GM12875 (cell line): ENCODE data around the gene NPNT.

Source experiments
- H3K4me3 ChIP-seq: one replicate; pipeline ENCODE4 v1.5.1; 2011; ENCODE audit warnings: low read depth, low read length, control low read depth
- TF ChIP-seq, protein P1 (sequence below): IDR thresholded peaks from 2 replicates; pipeline ENCODE4 v1.5.1; 2011; ENCODE audit warnings: low read depth, mild to moderate bottlenecking, control low read depth, inconsistent platforms, low read length, moderate library complexity, borderline replicate concordance; ENCODE audit not compliant: insufficient read depth

Gene NPNT

DNA sequence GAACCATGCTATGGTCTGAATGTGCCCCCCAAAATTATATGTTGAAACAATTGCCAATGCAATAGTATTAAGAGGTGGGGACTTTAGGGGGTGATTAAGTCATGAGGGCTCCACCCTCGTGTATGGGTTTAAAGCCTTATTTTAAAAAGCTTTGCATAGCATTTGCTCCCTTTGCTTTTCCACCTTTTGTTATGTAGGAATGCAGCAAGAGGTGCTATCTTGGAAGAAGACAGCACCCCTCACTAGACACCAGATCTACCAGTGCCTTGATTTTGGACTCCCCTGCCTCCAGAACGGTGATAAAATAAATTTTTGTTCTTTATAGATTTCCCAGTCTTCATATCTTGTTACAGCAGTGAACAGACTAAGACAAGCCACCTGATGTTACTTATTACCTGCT, 23.3 kb upstream of the NPNT start:
- TF ChIP-seq, protein P1, sequence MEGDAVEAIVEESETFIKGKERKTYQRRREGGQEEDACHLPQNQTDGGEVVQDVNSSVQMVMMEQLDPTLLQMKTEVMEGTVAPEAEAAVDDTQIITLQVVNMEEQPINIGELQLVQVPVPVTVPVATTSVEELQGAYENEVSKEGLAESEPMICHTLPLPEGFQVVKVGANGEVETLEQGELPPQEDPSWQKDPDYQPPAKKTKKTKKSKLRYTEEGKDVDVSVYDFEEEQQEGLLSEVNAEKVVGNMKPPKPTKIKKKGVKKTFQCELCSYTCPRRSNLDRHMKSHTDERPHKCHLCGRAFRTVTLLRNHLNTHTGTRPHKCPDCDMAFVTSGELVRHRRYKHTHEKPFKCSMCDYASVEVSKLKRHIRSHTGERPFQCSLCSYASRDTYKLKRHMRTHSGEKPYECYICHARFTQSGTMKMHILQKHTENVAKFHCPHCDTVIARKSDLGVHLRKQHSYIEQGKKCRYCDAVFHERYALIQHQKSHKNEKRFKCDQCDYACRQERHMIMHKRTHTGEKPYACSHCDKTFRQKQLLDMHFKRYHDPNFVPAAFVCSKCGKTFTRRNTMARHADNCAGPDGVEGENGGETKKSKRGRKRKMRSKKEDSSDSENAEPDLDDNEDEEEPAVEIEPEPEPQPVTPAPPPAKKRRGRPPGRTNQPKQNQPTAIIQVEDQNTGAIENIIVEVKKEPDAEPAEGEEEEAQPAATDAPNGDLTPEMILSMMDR, result no peak
- H3K4me3 ChIP-seq, result no peak overlapping the region

DNA sequence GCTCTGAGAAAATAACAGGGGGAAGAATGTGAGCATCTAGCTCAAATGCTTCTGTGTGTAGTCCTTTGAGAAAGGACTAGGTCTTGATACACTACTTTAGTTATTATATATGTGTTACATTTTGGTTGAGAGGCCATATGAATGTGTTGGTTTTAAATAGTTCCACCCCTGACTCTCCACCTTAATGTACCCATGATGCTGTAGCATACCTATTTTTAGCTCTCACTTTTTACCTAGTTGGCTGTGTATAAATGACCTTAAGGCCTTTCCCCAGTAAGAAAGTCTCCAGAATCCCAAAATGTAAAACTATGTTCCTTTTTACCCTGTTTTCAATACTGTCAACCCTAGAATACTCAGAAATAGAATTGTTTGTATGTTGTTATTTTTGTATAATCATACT, 20.0 kb upstream of the NPNT start:
- TF ChIP-seq, protein P1, result no peak

DNA sequence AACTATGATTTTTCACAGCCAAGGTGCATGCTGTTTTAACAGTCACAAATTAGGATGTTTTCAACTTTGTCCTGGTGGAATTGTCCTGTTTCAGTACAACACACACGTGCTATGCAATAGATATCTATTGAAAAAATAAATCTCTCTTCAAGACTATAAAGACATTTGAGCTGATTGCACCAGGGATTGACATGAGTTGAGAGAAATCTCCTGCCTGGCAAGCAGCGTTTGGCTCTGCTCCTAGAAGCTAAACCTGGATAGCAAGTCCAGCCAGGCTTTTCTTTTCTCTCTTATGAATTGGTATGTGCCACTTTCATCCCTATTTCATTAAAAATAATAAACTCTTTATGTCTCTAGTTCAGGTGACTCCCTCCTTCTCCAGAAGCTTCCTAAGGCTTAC, 16.6 kb upstream of the NPNT start:
- no peak overlapping the region for H3K4me3 ChIP-seq
- TF ChIP-seq, protein P1, result no peak

More for the DNA sequence above, 20.0 kb upstream of the NPNT start:
- H3K4me3 ChIP-seq, result no peak overlapping the region

DNA sequence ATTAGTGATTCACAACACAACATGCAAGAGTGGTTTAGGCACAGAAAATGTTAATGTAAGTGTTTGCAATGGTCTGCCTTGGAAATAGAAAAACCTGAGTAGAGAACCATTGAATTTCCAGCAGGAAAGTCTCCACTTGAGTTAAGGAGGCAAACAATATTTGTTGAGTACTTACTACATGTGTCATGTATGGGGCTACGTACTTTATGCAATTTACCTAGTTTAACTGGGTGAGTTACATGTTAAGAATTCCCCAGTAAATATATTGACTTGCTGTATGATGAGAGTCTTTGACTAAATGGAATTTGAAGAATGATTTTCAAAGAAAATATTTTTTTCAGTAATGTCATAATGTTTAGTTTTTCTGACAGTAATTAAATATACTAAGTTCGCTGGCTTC, 7.8 kb upstream of the NPNT start:
- TF ChIP-seq, protein P1, result no peak
- H3K4me3 ChIP-seq, result no peak overlapping the region

DNA sequence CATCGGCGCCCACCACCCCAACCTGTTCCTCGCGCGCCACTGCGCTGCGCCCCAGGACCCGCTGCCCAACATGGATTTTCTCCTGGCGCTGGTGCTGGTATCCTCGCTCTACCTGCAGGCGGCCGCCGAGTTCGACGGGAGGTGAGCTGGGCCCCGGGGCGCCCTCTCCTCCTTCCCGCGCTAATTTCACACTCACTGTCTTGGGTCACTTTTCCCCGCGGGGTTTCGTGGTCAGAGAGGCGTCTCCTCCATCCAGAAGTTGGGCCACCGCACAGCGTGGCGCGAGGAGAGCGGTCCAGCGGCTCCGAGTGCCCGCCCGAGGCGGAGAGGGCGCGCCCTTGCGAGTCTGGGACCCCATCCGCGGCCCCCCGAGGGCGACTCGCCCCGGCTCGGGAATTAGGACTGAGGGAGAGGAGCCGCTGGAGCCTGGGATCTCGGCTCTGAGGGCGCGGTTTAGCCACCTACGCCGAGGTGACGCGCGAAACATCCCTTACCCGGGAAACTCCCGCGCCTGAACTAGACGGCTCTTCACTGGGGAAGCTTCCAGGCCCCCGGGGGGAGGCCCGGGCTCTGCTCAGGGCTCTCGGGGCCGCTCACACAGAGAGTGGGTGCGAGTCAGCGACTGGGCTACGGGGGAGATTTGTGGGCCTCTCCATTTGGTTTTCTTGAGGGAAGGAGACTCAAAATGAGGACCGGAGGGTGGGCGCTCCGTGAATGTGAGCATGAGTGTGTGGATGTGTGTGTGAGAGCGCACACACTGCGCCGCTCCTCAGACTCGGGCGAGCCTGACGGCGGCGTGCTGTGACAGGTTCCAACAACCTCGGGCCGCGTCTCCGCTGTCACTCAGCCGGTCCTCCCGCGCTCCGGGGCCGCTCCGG, 551 bp downstream of the NPNT start:
- TF ChIP-seq, protein P1, result no peak
- peak overlapping the region; percentile 95 for H3K4me3 ChIP-seq

DNA sequence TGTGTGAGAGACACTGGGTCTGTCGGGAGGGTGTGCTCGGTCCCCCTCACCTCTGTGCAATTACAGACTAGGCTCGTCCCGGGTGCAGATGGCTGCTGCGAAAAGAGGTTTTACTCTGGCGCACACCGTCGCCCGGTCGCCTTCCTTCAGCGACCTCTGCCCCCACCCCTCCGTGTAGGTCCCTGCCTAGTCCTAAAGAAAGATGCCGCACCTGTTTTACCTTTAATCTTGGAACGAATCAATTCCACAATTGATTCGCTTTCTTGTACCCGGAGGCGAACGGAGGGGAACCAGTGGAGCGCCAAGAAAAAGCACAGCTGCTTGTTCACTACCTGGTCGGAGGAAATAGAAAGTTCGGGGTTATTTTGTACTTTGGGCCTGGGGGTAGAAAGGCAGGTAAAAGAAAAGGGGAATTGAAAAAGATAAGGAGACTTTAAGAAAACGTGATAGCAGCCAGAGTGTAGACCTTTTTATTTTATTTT, 1.2 kb downstream of the NPNT start:
- TF ChIP-seq, protein P1, result no peak
- peak overlapping the region; percentile 95 for H3K4me3 ChIP-seq

DNA sequence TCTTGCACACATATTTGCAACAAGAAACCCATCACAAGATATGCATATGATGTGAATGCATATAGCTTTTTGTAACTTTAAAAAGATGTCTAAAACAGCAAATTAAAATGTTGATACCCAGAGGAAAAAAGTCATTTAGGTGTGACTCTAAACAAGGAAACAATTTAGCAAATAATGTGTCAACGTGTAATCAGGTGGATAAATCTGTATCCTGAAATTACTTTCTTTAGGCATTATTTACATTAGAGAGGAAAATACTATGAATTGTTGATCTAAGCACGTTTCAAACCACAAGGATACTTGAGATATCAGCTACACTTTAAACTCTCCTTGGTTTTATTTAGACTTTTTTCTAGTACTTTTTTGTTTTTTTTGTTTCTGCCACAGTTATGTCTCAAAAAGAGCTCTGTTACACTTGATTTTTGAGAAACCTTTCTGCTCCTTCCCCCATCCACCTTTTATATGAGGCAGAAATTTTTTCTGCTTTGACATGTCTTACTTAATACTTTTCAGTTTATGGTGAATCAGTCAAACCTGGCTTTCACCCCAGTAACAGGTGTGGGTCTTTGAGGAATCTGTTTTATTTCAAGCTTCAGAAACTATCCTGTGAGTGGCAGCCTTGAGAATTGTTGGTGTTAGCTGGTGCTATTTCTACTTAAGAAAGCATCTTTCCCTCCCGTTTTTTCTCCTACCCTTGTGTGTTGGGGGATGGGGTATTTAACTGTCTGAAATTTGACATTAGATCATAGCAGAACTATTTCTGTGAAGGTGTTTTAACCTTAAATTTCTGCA, 1.9 kb downstream of the NPNT start:
- TF ChIP-seq, protein P1, result no peak
- peak overlapping the region; percentile 95 for H3K4me3 ChIP-seq
